CD4-positive, alpha-beta T cell (primary cell): ENCODE results near the gene MCM8. TPM values are rescaled to one million over a fixed set of nuclear protein-coding genes. Genes with fewer than 3 reads are reported as not detected.
A peak's percentile ranks its signal among the peaks of the same experiment; 100 is the strongest.

Experiments used
- ATAC-seq: fragments of 200-7000 bp; cut with Tn5 transposase; one replicate; pipeline ENCODE4 v1.10.0; 2022; ENCODE audit warnings: mild to moderate bottlenecking; ENCODE audit not compliant: poor library complexity
- CTCF ChIA-PET: fragments of 350-600 bp; sonication (Branson Sonifier 250); formaldehyde crosslinking; loops from one replicate; lab custom pipeline; 2021; ENCODE audit warnings: antibody characterized with exemption, inconsistent platforms; lab: Charles Lee
- POLR2A ChIA-PET: fragments of 350-600 bp; sonication (Branson Sonifier 250); formaldehyde crosslinking; loops from one replicate; lab custom pipeline; 2021; ENCODE audit warnings: antibody characterized with exemption, inconsistent platforms; lab: Charles Lee
- DNase-seq, 14 experiments: peaks; one replicate each; pipeline ENCODE4 v3.0.0-alpha.2; 2013 to 2020; ENCODE audit warnings: mixed read lengths in 2 of 14
- H3K27ac ChIP-seq, 2 donors: one replicate each; pipeline versions ENCODE4 v1.5.1 to v1.7.0; 2013; ENCODE audit warnings: low read length in 2 of 2, low read depth in 1 of 2, mild to moderate bottlenecking in 1 of 2
- H3K27me3 ChIP-seq, 2 experiments: 1 replicate in 1 of 2; 2 replicates in 1 of 2; pipeline versions ENCODE4 v1.6.1 to v1.7.0; 2013; ENCODE audit warnings: low read length in 2 of 2, control low read depth in 1 of 2, mild to moderate bottlenecking in 1 of 2, moderate library complexity in 1 of 2; ENCODE audit not compliant: insufficient read depth in 2 of 2, control insufficient read depth in 1 of 2
- H3K36me3 ChIP-seq: one replicate; pipeline ENCODE4 v1.6.1; 2013; ENCODE audit warnings: low read length, control low read depth; ENCODE audit not compliant: insufficient read depth
- H3K4me1 ChIP-seq: one replicate; pipeline ENCODE4 v1.6.1; 2013; ENCODE audit warnings: low read length, control low read depth; ENCODE audit not compliant: insufficient read depth
- H3K4me3 ChIP-seq: one replicate; pipeline ENCODE4 v1.5.1; 2013; ENCODE audit warnings: mild to moderate bottlenecking, low read length, moderate library complexity
- H3K9me3 ChIP-seq, 2 experiments: 1 replicate in 1 of 2; 2 replicates in 1 of 2; pipeline versions ENCODE4 v1.6.1 to v1.7.0; 2013; ENCODE audit warnings: low read length in 2 of 2, mild to moderate bottlenecking in 2 of 2, control low read depth in 1 of 2, moderate library complexity in 1 of 2; ENCODE audit not compliant: control insufficient read depth in 1 of 2, insufficient read depth in 1 of 2
- H3K27ac Mint-ChIP-seq: one replicate; pipeline ENCODE4 v1.8.0; 2020; ENCODE audit warnings: mixed read lengths
- H3K27me3 Mint-ChIP-seq: one replicate; pipeline ENCODE4 v1.8.0; 2021; ENCODE audit warnings: mixed read lengths
- H3K36me3 Mint-ChIP-seq: one replicate; pipeline ENCODE4 v1.8.0; 2021; ENCODE audit warnings: low read depth, mixed read lengths
- H3K4me1 Mint-ChIP-seq: one replicate; pipeline ENCODE4 v1.8.0; 2021; ENCODE audit warnings: low read depth, mixed read lengths
- H3K4me3 Mint-ChIP-seq: one replicate; pipeline ENCODE4 v1.8.0; 2020; ENCODE audit warnings: mild to moderate bottlenecking, mixed read lengths
- H3K9me3 Mint-ChIP-seq: one replicate; pipeline ENCODE4 v1.8.0; 2020; ENCODE audit warnings: mixed read lengths
- CTCF ChIP-seq: fragments of 200-600 bp; IDR thresholded peaks from one replicate; pipeline ENCODE4 v1.8.0; 2022; ENCODE audit warnings: antibody characterized with exemption, mild to moderate bottlenecking
- intact Hi-C, 2 experiments: fragments of 100-400 bp; cut with DNase I in 1 of 2; cut with micrococcal nuclease in 1 of 2; formaldehyde crosslinking; loops; one replicate each; pipeline versions ENCODE4 v1.15.1 to v1.9.0; 2023 to 2025; cut with DNase I, micrococcal nuclease
- total RNA-seq, 174 experiments: library from RNA in 2 of 174; stranded (reverse) in 2 of 174; gene quantifications; one replicate each; pipeline ENCODE4 v1.2.3 and lab custom pipeline; 2021 to 2026

MCM8 gene
- total RNA-seq, 2 experiments from 2014 or later: 1.4 to 1.7 TPM

- Histone ChIP-seq H3K36me3 (no peaks in the 10 kb centered on the region), H3K27me3 (no peaks in the 10 kb centered on the region), H3K9me3 (no peaks in the 10 kb centered on the region), H3K4me1 (peaks cover 16% of the 10 kb centered on the region), H3K27ac (no peak overlapping the region), H3K4me3 (no peak overlapping the region)
- no peak for TF ChIP-seq CTCF
- CTCF ChIA-PET: no interaction called here
- POLR2A ChIA-PET: no interaction called here
- DNase-seq (no peak), ATAC-seq (no peak)
- Mint-ChIP-seq H3K27ac (no peak overlapping the region), H3K36me3 (no peaks in the 10 kb centered on the region), H3K4me3 (no peak overlapping the region), H3K27me3 (no peaks in the 10 kb centered on the region), H3K9me3 (no peaks in the 10 kb centered on the region), H3K4me1 (peaks cover 46% of the 10 kb centered on the region)
- intact Hi-C loops: loop anchor here (5.0 kb wide), 1 partner anchor 434 kb away; no protein-coding TSS in a partner anchor
Observed at GRCh38 chr20:6000871-6001270, 50.4 kb downstream of the MCM8 start.

- H3K27me3 Mint-ChIP-seq: no peaks in the 10 kb centered on the region
- no peak for ATAC-seq
- H3K4me1 Mint-ChIP-seq: peaks cover 52% of the 10 kb centered on the region
- ChIA-PET POLR2A (no interaction called here), CTCF (interaction anchor here (4.5 kb wide), 1 partner anchor 477 kb away, joined by 14 read pairs; no protein-coding TSS in a partner anchor)
- H3K27me3 ChIP-seq: no peaks in the 10 kb centered on the region
- no peak for DNase-seq
- H3K36me3 ChIP-seq: peaks cover 16% of the 10 kb centered on the region
- no peak overlapping the region for H3K27ac ChIP-seq
- H3K27ac Mint-ChIP-seq: peak overlapping the region; percentile 90
- no peak for TF ChIP-seq CTCF
- peaks cover 31% of the 10 kb centered on the region for H3K36me3 Mint-ChIP-seq
- H3K4me3 Mint-ChIP-seq: peak overlapping the region; percentile 99
- H3K4me1 ChIP-seq: peaks cover 7% of the 10 kb centered on the region
- intact Hi-C loops: no loop called here
- no peaks in the 10 kb centered on the region for H3K9me3 Mint-ChIP-seq
- no peaks in the 10 kb centered on the region for H3K9me3 ChIP-seq
- H3K4me3 ChIP-seq: peak overlapping the region; percentile 85
Observed at GRCh38 chr20:6006603-6006949, 56.1 kb downstream of the MCM8 start.

- Histone ChIP-seq H3K4me3 (peak overlapping the region; percentile 85), H3K27me3 (no peaks in the 10 kb centered on the region), H3K36me3 (peaks cover 21% of the 10 kb centered on the region), H3K27ac (no peak overlapping the region), H3K4me1 (peaks cover 7% of the 10 kb centered on the region), H3K9me3 (no peaks in the 10 kb centered on the region)
- H3K27me3 Mint-ChIP-seq: no peaks in the 10 kb centered on the region
- peaks cover 52% of the 10 kb centered on the region for H3K4me1 Mint-ChIP-seq
- ChIA-PET POLR2A (no interaction called here), CTCF (interaction anchor here (4.5 kb wide), 1 partner anchor 478 kb away, joined by 14 read pairs; no protein-coding TSS in a partner anchor)
- no peak for DNase-seq
- H3K36me3 Mint-ChIP-seq: peaks cover 36% of the 10 kb centered on the region
- no peaks in the 10 kb centered on the region for H3K9me3 Mint-ChIP-seq
- TF ChIP-seq CTCF: no peak
- no peak for ATAC-seq
- H3K4me3 Mint-ChIP-seq: peak overlapping the region; percentile 99
- H3K27ac Mint-ChIP-seq: peak overlapping the region; percentile 90
- intact Hi-C loops: no loop called here
Observed at GRCh38 chr20:6007094-6007528, 56.7 kb downstream of the MCM8 start.
